ENCODE results near the gene FIP1L1.

- TF ChIP-seq FOXM1 (IDR thresholded peaks at IDR 0.05; ENCODE audit: borderline replicate concordance), result no peak
- TF ChIP-seq FOXA1 (IDR thresholded peaks at IDR 0.05), result no peak
- TF ChIP-seq SP1 (IDR thresholded peaks at IDR 0.05), result no peak
- no peak for TF ChIP-seq BHLHE40 (IDR thresholded peaks at IDR 0.05; ENCODE audit: borderline replicate concordance)
- TF ChIP-seq ELF4 (IDR thresholded peaks at IDR 0.05), result no peak
- TF ChIP-seq HDGF (IDR thresholded peaks at IDR 0.05; ENCODE audit: borderline replicate concordance), result no peak
- no peak for TF ChIP-seq PKNOX1 (IDR thresholded peaks at IDR 0.05)
- TF ChIP-seq ARNT (IDR thresholded peaks at IDR 0.05), result no peak
- TF ChIP-seq NFRKB (IDR thresholded peaks at IDR 0.05), result no peak
- TF ChIP-seq FOXK2 (IDR thresholded peaks at IDR 0.05), result no peak
- no peak for TF ChIP-seq TARDBP (IDR thresholded peaks at IDR 0.05)
- no peak for TF ChIP-seq ZNF384 (IDR thresholded peaks at IDR 0.05)
Measured at GRCh38 chr4:53501561-53501960, 124.1 kb downstream of the FIP1L1 start.
